ENCODE results near the gene PIGU. TPM values are rescaled to one million over a fixed set of nuclear protein-coding genes. Genes with fewer than 3 reads are reported as not detected.

The PIGU gene
- total and polyA plus RNA-seq, 2 of the 13 experiments (the other 11 are each of a cell fraction or from before 2014, with no cell fraction given): 45.5 to 231 TPM

DNA sequence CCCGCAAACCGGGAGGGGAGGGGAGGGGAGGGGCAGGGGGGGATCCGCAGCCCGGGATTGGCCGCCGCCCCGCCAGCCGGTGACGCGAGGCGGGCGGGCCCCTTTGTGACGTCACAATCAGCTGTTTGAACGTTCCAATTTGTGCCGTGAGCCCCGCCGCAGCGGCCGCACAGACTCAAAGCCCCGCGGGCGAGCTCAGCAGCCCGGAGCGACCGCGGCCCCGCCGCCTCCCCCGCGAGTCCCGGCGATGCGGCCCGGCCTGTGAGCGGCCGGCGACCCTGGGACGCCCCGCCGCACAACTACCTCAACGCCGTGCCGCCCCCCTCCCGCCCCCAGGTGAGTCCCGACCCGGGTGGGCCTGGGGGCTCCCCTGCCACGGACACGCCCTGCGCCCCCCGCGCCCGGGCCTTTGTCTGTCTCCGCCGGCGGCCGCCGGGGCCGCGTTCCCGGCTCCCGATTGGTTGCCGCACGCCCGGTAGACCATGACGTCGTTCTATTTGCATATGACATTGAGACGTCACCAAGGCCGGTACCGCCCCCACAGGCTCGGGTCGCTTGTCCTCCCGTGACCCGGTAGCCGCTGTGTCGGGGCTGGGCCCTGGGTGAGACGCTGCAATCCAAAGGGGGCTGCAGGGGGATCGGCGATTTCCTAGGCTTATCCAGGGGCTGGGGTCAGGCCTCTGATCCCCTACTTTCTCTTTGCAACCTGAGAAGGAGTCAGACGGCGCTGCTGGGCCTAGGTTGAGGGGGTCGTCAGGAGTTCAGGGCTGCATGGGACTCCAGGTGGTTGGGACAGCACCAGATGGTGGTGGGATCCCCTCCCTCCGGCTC, 27.5 kb upstream of the PIGU start, which contains the start of gene TP53INP2 (continued):
- TF ChIP-seq, protein P1, sequence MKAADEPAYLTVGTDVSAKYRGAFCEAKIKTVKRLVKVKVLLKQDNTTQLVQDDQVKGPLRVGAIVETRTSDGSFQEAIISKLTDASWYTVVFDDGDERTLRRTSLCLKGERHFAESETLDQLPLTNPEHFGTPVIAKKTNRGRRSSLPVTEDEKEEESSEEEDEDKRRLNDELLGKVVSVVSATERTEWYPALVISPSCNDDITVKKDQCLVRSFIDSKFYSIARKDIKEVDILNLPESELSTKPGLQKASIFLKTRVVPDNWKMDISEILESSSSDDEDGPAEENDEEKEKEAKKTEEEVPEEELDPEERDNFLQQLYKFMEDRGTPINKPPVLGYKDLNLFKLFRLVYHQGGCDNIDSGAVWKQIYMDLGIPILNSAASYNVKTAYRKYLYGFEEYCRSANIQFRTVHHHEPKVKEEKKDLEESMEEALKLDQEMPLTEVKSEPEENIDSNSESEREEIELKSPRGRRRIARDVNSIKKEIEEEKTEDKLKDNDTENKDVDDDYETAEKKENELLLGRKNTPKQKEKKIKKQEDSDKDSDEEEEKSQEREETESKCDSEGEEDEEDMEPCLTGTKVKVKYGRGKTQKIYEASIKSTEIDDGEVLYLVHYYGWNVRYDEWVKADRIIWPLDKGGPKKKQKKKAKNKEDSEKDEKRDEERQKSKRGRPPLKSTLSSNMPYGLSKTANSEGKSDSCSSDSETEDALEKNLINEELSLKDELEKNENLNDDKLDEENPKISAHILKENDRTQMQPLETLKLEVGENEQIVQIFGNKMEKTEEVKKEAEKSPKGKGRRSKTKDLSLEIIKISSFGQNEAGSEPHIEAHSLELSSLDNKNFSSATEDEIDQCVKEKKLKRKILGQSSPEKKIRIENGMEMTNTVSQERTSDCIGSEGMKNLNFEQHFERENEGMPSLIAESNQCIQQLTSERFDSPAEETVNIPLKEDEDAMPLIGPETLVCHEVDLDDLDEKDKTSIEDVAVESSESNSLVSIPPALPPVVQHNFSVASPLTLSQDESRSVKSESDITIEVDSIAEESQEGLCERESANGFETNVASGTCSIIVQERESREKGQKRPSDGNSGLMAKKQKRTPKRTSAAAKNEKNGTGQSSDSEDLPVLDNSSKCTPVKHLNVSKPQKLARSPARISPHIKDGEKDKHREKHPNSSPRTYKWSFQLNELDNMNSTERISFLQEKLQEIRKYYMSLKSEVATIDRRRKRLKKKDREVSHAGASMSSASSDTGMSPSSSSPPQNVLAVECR (CRISPR knock-in tag; IDR thresholded peaks at IDR 0.05; ENCODE audit: borderline replicate concordance): peak; percentile 42; the same call in 1 of the 2 replicates
- TF ChIP-seq RBAK (CRISPR knock-in tag; IDR thresholded peaks at IDR 0.05) (no peak), KDM1A (CRISPR knock-in tag; IDR thresholded peaks at IDR 0.05) (no peak), ZNF7 (CRISPR knock-in tag; IDR thresholded peaks at IDR 0.05) (no peak), ZNF691 (CRISPR knock-in tag; IDR thresholded peaks at IDR 0.05; ENCODE audit: borderline replicate concordance, low read depth) (no peak), HMG20A (CRISPR knock-in tag; IDR thresholded peaks at IDR 0.05; ENCODE audit: borderline replicate concordance) (no peak), PTBP1 (IDR thresholded peaks at IDR 0.05; ENCODE audit: low read depth, low read length, poor library complexity, severe bottlenecking) (peak; percentile 98), RAD21 (CRISPR knock-in tag; IDR thresholded peaks at IDR 0.05) (peak; percentile 39), ARID2 (CRISPR knock-in tag; IDR thresholded peaks at IDR 0.05; ENCODE audit: borderline replicate concordance) (peak; percentile 84; the same call in 1 of the 2 replicates), PRMT3 (CRISPR knock-in tag; IDR thresholded peaks at IDR 0.05; ENCODE audit: borderline replicate concordance, low read depth) (no peak), ZNF777 (CRISPR knock-in tag; IDR thresholded peaks at IDR 0.05) (peak; percentile 64; the same call in 1 of the 2 replicates), CHD4 (IDR thresholded peaks at IDR 0.05; ENCODE audit: borderline replicate concordance, low read length) (peak; percentile 29; the same call in 1 of the 2 replicates), ZNF160 (CRISPR knock-in tag; IDR thresholded peaks at IDR 0.05) (no peak), AGO2 (optimal IDR thresholded peaks at IDR 0.05; ENCODE audit: low read depth, low read length) (peak; percentile 89), ZNF468 (CRISPR knock-in tag; IDR thresholded peaks at IDR 0.05) (0 out of 2 replicates have a peak, but pooled peaks have one; percentile 71), ZNF136 (CRISPR knock-in tag; IDR thresholded peaks at IDR 0.05; ENCODE audit: low read depth) (peak; percentile 75; the same call in 1 of the 2 replicates)
- TF ChIP-seq, protein P2, sequence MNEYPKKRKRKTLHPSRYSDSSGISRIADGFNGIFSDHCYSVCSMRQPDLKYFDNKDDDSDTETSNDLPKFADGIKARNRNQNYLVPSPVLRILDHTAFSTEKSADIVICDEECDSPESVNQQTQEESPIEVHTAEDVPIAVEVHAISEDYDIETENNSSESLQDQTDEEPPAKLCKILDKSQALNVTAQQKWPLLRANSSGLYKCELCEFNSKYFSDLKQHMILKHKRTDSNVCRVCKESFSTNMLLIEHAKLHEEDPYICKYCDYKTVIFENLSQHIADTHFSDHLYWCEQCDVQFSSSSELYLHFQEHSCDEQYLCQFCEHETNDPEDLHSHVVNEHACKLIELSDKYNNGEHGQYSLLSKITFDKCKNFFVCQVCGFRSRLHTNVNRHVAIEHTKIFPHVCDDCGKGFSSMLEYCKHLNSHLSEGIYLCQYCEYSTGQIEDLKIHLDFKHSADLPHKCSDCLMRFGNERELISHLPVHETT (CRISPR knock-in tag; conservative IDR thresholded peaks at IDR 0.05): peak; percentile 90; the same call in 1 of the 2 replicates
- TF ChIP-seq, protein P3, sequence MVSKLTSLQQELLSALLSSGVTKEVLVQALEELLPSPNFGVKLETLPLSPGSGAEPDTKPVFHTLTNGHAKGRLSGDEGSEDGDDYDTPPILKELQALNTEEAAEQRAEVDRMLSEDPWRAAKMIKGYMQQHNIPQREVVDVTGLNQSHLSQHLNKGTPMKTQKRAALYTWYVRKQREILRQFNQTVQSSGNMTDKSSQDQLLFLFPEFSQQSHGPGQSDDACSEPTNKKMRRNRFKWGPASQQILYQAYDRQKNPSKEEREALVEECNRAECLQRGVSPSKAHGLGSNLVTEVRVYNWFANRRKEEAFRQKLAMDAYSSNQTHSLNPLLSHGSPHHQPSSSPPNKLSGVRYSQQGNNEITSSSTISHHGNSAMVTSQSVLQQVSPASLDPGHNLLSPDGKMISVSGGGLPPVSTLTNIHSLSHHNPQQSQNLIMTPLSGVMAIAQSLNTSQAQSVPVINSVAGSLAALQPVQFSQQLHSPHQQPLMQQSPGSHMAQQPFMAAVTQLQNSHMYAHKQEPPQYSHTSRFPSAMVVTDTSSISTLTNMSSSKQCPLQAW (CRISPR knock-in tag; IDR thresholded peaks at IDR 0.05): peak; percentile 92
- TF ChIP-seq, protein P4, sequence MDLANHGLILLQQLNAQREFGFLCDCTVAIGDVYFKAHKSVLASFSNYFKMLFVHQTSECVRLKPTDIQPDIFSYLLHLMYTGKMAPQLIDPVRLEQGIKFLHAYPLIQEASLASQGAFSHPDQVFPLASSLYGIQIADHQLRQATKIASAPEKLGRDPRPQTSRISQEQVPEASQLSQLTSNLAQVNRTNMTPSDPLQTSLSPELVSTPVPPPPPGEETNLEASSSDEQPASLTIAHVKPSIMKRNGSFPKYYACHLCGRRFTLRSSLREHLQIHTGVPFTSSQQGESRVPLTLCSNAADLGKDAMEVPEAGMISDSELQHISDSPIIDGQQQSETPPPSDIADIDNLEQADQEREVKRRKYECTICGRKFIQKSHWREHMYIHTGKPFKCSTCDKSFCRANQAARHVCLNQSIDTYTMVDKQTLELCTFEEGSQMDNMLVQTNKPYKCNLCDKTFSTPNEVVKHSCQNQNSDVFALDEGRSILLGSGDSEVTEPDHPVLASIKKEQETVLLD (CRISPR knock-in tag; IDR thresholded peaks at IDR 0.05; ENCODE audit: low read depth): no peak
